Measurements from ENCODE around the gene TRIM65. TPM values are rescaled to one million over a fixed set of nuclear protein-coding genes. Genes with fewer than 3 reads are reported as not detected.
A peak's percentile ranks its signal among the peaks of the same experiment; 100 is the strongest.

Gene TRIM65
- total and polyA plus RNA-seq, 8 donors, result 8.2 to 13.1 (median 10.5) TPM

GRCh38 chr17:75845058-75845711 is 51.6 kb downstream of the TRIM65 start:
- Histone ChIP-seq H3K4me1 (peaks cover 45 to 51% (median 50%) of the 10 kb centered on the region in 3 donors), H3K27ac (peak overlapping the region; percentile 89 to 95 (median 92)), H3K36me3 (peaks cover 0 to 33% (median 9%) of the 10 kb centered on the region in 3 donors), H3K27me3 (no peaks in the 10 kb centered on the region), H3K4me3 (peak overlapping the region in 1 of 4 donors; percentile 33), H3K9me3 (no peaks in the 10 kb centered on the region)
- no peak for FAIRE-seq
- peak; percentile 74 to 81 (median 79) for ATAC-seq
- 12 to 16% methylated on average over 21 of the region's 21 CpGs for WGBS, 2 donors
- peak; percentile 91 to 98 (median 96) for DNase-seq
- intact Hi-C loops (cut with DNase I), result no loop called here
- TF ChIP-seq, protein P1, sequence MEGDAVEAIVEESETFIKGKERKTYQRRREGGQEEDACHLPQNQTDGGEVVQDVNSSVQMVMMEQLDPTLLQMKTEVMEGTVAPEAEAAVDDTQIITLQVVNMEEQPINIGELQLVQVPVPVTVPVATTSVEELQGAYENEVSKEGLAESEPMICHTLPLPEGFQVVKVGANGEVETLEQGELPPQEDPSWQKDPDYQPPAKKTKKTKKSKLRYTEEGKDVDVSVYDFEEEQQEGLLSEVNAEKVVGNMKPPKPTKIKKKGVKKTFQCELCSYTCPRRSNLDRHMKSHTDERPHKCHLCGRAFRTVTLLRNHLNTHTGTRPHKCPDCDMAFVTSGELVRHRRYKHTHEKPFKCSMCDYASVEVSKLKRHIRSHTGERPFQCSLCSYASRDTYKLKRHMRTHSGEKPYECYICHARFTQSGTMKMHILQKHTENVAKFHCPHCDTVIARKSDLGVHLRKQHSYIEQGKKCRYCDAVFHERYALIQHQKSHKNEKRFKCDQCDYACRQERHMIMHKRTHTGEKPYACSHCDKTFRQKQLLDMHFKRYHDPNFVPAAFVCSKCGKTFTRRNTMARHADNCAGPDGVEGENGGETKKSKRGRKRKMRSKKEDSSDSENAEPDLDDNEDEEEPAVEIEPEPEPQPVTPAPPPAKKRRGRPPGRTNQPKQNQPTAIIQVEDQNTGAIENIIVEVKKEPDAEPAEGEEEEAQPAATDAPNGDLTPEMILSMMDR (IDR thresholded peaks at IDR 0.05), result peak; percentile 86 to 95 (median 92)

DNA sequence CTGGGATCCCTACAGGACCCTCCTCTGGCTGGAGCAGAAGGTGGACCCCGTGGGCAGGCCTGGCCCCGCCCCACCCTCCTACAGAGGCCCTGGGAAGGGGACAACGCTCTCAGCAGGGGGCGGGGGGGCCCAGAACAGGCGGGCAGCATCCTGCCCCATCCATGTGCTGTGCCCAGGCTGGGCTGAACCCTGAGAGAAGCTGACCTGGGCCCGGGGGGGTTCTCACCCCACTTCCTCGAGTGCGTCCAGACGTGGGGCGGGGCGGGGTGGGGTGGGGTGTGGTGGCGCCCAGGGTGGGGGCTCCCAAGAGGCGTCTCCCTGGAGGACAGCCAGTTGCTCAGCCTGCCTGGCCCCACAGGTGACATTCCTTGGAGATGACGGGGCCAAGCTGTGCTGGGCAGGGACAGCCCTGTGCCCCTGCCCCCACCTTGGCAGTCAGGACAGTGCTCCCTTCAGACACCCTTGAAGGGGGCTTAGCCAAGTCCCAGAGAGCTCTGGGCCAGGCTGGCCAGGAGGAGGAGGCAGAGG is 52.2 kb downstream of the TRIM65 start:
- Histone ChIP-seq H3K36me3 (peaks cover 0 to 28% (median 5%) of the 10 kb centered on the region in 3 donors), H3K27me3 (no peaks in the 10 kb centered on the region), H3K4me1 (peaks cover 45 to 50% (median 49%) of the 10 kb centered on the region in 3 donors), H3K9me3 (no peaks in the 10 kb centered on the region), H3K27ac (peak overlapping the region; percentile 89 to 95 (median 92)), H3K4me3 (peak overlapping the region in 1 of 4 donors; percentile 33)
- 31 to 41% methylated on average over 11 to 14 of the region's 14 CpGs for WGBS, 2 donors
- intact Hi-C loops (cut with DNase I), result no loop called here
- DNase-seq (peak; percentile 71 to 91 (median 86)), FAIRE-seq (no peak), ATAC-seq (peak; percentile 57 to 64 (median 60))
- TF ChIP-seq, protein P1 (IDR thresholded peaks at IDR 0.05), result no peak

GRCh38 chr17:75843577-75844529 is 52.9 kb downstream of the TRIM65 start, which contains the start of gene UNC13D:
UNC13D (minus strand) TSS chr17:75844404; CDS start chr17:75844337, 67 bp downstream.
- peak within 1 kb of the TSS in 1 of 4 donors; percentile 33 for H3K4me3 ChIP-seq
- no peaks in the 10 kb centered on the region for H3K9me3 ChIP-seq

GRCh38 chr17:75842963-75843576 is 53.7 kb downstream of the TRIM65 start:
- Histone ChIP-seq H3K4me3 (peak overlapping the region in 1 of 4 donors; percentile 33), H3K27me3 (no peaks in the 10 kb centered on the region), H3K4me1 (peaks cover 32 to 39% (median 34%) of the 10 kb centered on the region in 3 donors), H3K27ac (peak overlapping the region; percentile 89 to 95 (median 92)), H3K9me3 (no peaks in the 10 kb centered on the region), H3K36me3 (peaks cover 0 to 19% (median 2%) of the 10 kb centered on the region in 3 donors)
- FAIRE-seq (no peak), DNase-seq (peak in 1 of 6 donors; percentile 73), ATAC-seq (no peak)
- 81 to 86% methylated on average over 22 of the region's 22 CpGs for WGBS, 2 donors
- TF ChIP-seq, protein P1 (IDR thresholded peaks at IDR 0.05), result no peak
- intact Hi-C loops (cut with DNase I), result no loop called here

More at GRCh38 chr17:75843577-75844529, 52.9 kb downstream of the TRIM65 start, which contains the start of gene UNC13D:
- peaks cover 39 to 43% (median 41%) of the 10 kb centered on the region in 3 donors for H3K4me1 ChIP-seq
- peaks cover 0 to 21% (median 2%) of the 10 kb centered on the region in 3 donors for H3K36me3 ChIP-seq
- ATAC-seq (peak in 1 of 4 donors; percentile 0), FAIRE-seq (no peak), DNase-seq (peak in 4 of 6 donors; percentile 45 to 85 (median 60))
- intact Hi-C loops (cut with DNase I), result no loop called here
- peak within 1 kb of the TSS; percentile 89 to 95 (median 92) for H3K27ac ChIP-seq
- no peaks in the 10 kb centered on the region for H3K27me3 ChIP-seq
- TF ChIP-seq, protein P1 (IDR thresholded peaks at IDR 0.05), result no peak
- WGBS, 2 donors, result 59 to 67% methylated on average over 28 to 35 of the region's 35 CpGs
